Right renal cortex interstitium (tissue), 3 donors: ENCODE results near the gene CSN2. TPM values are rescaled to one million over a fixed set of nuclear protein-coding genes. Genes with fewer than 3 reads are reported as not detected.

Source experiments
- DNase-seq, 3 donors: peaks; one replicate each; pipeline ENCODE4 v3.0.0-alpha.2; 2013; ENCODE audit warnings: low read depth in 3 of 3, low spot score in 2 of 3
- polyA plus RNA-seq, 3 donors: library from polyadenylated mRNA; unstranded; fragments of 120-200 nt; gene quantifications; one replicate each; pipeline ENCODE4 v1.2.1, GENCODE V29; 2013; ENCODE audit not compliant: insufficient read length in 3 of 3

Gene CSN2
- polyA plus RNA-seq, 3 donors = not detected

DNA sequence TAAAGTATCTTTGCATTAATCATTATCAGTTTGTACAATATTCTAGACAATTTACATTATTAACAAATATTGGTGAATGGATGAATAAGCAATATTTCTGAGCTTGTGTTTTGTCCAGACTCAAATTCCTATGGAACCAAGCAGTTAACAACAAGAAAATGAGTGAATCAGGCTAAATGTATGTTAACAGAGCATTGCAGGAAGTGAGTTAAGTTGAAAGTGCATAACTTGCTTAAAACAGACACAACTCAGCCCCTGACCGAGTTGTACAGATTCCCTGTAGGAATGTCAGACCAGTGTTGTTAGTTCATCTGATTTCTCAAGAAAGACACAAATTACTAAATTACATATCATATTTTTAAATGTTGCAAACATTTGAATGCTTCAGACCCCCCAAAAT, 58.4 kb downstream of the CSN2 start:
- DNase-seq = no peak

Other genes starting within 250 kb of the CSN2 start
- 1 to 10 TPM in 1 of 3 donors, under 1 TPM in 2; 0.88 to 1.4 (median 1.00) TPM for gene SULT1B1, start 205.1 kb downstream of the CSN2 start, polyA plus RNA-seq
- 100 to 1,000 TPM; 410 to 645 (median 503) TPM for gene SULT1E1, start 105.6 kb downstream of the CSN2 start, polyA plus RNA-seq
- not detected for gene CSN1S1, start 34.7 kb downstream of the CSN2 start, polyA plus RNA-seq
- gene STATH, start 30.2 kb upstream of the CSN2 start, polyA plus RNA-seq = under 1 TPM; 0.36 to 0.57 (median 0.40) TPM
- not detected for gene HTN3, start 62.7 kb upstream of the CSN2 start, polyA plus RNA-seq
- gene HTN1, start 84.7 kb upstream of the CSN2 start, polyA plus RNA-seq = under 1 TPM in 1 of 3 donors, not detected in 2; 0.14 TPM
- gene PRR27, start 188.5 kb upstream of the CSN2 start, polyA plus RNA-seq = under 1 TPM in 2 of 3 donors, not detected in 1; 0.06 to 0.07 TPM
- gene ODAM, start 230.0 kb upstream of the CSN2 start, polyA plus RNA-seq = 1 to 10 TPM; 1.5 to 2.3 (median 2.1) TPM